Measurements from ENCODE around the gene OBP2A. TPM values are rescaled to one million over a fixed set of nuclear protein-coding genes. Genes with fewer than 3 reads are reported as not detected.

OBP2A gene
- total and polyA plus RNA-seq, 10 of the 15 experiments (the other 5 are each of a cell fraction or from before 2014, with no cell fraction given), result not detected

- Histone ChIP-seq H3K79me2 (ENCODE audit: control insufficient read depth, insufficient read depth, low read length) (no peaks in the 10 kb centered on the region), H3K4me3 (no peak overlapping the region), H3K4me2 (ENCODE audit: control insufficient read depth, insufficient read depth) (no peak overlapping the region), H3K9me3 (replicated peaks; ENCODE audit: control insufficient read depth, insufficient read depth, low read length) (no peaks in the 10 kb centered on the region), H4K20me1 (ENCODE audit: control insufficient read depth, insufficient read depth) (no peaks in the 10 kb centered on the region), H3K4me1 (ENCODE audit: control insufficient read depth, insufficient read depth, low read length) (no peaks in the 10 kb centered on the region), H2AFZ (ENCODE audit: control insufficient read depth, low read depth, low read length) (no peak overlapping the region), H3K9ac (ENCODE audit: control insufficient read depth, insufficient read depth, low read length) (no peak overlapping the region), H3K27me3 (replicated peaks in 1 of 2; ENCODE audit: control insufficient read depth in 2 of 2, insufficient read depth in 2 of 2, low read length in 1 of 2) (no peaks in the 10 kb centered on the region; a peak in 1 of 4 replicates), H3K27ac (ENCODE audit: control insufficient read depth, insufficient read depth) (no peak overlapping the region), H3K36me3 (ENCODE audit: control insufficient read depth in 2 of 2, insufficient read depth in 2 of 2, low read length in 1 of 2) (no peaks in the 10 kb centered on the region)
- SMC1A ChIA-PET (ENCODE audit: uncharacterized antibody, unreplicated experiment), result no interaction called here
- in situ Hi-C loops (cut with MboI) (no loop called here), intact Hi-C loops (cut with micrococcal nuclease; ENCODE audit: unreplicated experiment) (no loop called here)
- TF ChIP-seq, protein P1, sequence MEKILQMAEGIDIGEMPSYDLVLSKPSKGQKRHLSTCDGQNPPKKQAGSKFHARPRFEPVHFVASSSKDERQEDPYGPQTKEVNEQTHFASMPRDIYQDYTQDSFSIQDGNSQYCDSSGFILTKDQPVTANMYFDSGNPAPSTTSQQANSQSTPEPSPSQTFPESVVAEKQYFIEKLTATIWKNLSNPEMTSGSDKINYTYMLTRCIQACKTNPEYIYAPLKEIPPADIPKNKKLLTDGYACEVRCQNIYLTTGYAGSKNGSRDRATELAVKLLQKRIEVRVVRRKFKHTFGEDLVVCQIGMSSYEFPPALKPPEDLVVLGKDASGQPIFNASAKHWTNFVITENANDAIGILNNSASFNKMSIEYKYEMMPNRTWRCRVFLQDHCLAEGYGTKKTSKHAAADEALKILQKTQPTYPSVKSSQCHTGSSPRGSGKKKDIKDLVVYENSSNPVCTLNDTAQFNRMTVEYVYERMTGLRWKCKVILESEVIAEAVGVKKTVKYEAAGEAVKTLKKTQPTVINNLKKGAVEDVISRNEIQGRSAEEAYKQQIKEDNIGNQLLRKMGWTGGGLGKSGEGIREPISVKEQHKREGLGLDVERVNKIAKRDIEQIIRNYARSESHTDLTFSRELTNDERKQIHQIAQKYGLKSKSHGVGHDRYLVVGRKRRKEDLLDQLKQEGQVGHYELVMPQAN (conservative IDR thresholded peaks at IDR 0.05), result no peak
- TF ChIP-seq TAF1 (IDR thresholded peaks at IDR 0.05; ENCODE audit: borderline replicate concordance, low read depth, low read length) (no peak), SREBF2 (IDR thresholded peaks at IDR 0.05; ENCODE audit: low read length) (no peak), GATAD2B (conservative IDR thresholded peaks at IDR 0.05; ENCODE audit: low read depth) (no peak), TCF12 (IDR thresholded peaks at IDR 0.05; ENCODE audit: low read depth, low read length) (no peak), CBX3 (IDR thresholded peaks at IDR 0.05; ENCODE audit: borderline replicate concordance, low read depth) (no peak), YY1 (IDR thresholded peaks at IDR 0.05; ENCODE audit: low read depth, low read length) (no peak), EGR1 (IDR thresholded peaks at IDR 0.05; ENCODE audit: borderline replicate concordance in 1 of 2, low read depth in 2 of 2, low read length in 2 of 2) (no peak), BCL11A (IDR thresholded peaks at IDR 0.05; ENCODE audit: low read depth, low read length) (no peak), MXI1 (IDR thresholded peaks at IDR 0.05; ENCODE audit: low read depth, low read length) (no peak), CBX5 (IDR thresholded peaks at IDR 0.05; ENCODE audit: low read depth) (no peak), SMAD1 (IDR thresholded peaks at IDR 0.05; ENCODE audit: low read depth, partially characterized antibody) (no peak), FOXM1 (IDR thresholded peaks at IDR 0.05; ENCODE audit: low read depth, low read length) (no peak), RAD51 (IDR thresholded peaks at IDR 0.05) (no peak), YBX1 (IDR thresholded peaks at IDR 0.05) (no peak), ASH2L (IDR thresholded peaks at IDR 0.05; ENCODE audit: borderline replicate concordance, low read depth) (no peak), RAD21 (IDR thresholded peaks at IDR 0.05; ENCODE audit: insufficient read depth, low read depth, low read length) (no peak)
- POLR2A ChIA-PET, result interaction anchor here (0.5 kb wide), 1 partner anchor 1514 kb away, joined by 7 read pairs; no protein-coding TSS in a partner anchor
- no TSS peak for BruUV-seq (replicated peaks)
- 40% methylated on average over 8 of the region's 8 CpGs for WGBS (ENCODE audit: insufficient coverage, insufficient replicate concordance, low lambda C conversion rate, missing lambda C conversion rate)
- no peak for FAIRE-seq
- RAD21 ChIA-PET (ENCODE audit: unreplicated experiment), result no interaction called here
- no peak for DNase-seq (ENCODE audit: low read depth, low spot score)
- no peak for ATAC-seq
- CTCF ChIA-PET, result no interaction called here
These were observed 19.7 kb downstream of the OBP2A start for GRCh38 chr9:135565636-135566035.

Data from GM12878 (cell line).